H9 (cell line): ENCODE measurements around the gene MAP7. TPM values are rescaled to one million over a fixed set of nuclear protein-coding genes. Genes with fewer than 3 reads are reported as not detected.

Experiments
- DNase-seq: peaks from one replicate; pipeline ENCODE4 v3.0.0-alpha.2; 2017
- H2AFZ ChIP-seq: one replicate; pipeline ENCODE4 v1.6.1; 2013; ENCODE audit warnings: mild to moderate bottlenecking, low read length, control low read depth, moderate library complexity
- H2AK5ac ChIP-seq: 2 replicates; pipeline ENCODE4 v1.6.1; 2013; ENCODE audit warnings: low read length, control low read depth, mixed read lengths; ENCODE audit not compliant: insufficient read length
- H2BK120ac ChIP-seq: one replicate; pipeline ENCODE4 v1.6.1; 2013; ENCODE audit warnings: low read depth, mild to moderate bottlenecking, low read length, control low read depth, inconsistent platforms; ENCODE audit not compliant: poor library complexity, severe bottlenecking
- H2BK12ac ChIP-seq: 2 replicates; pipeline ENCODE4 v1.6.1; 2013; ENCODE audit warnings: low read length, control low read depth, mixed read lengths, low read depth; ENCODE audit not compliant: insufficient read length
- H2BK15ac ChIP-seq: 2 replicates; pipeline ENCODE4 v1.6.1; 2013; ENCODE audit warnings: low read depth, low read length, control low read depth
- H2BK20ac ChIP-seq: one replicate; pipeline ENCODE4 v1.6.1; 2013; ENCODE audit warnings: low read depth, mild to moderate bottlenecking, low read length, control low read depth, inconsistent platforms; ENCODE audit not compliant: poor library complexity, severe bottlenecking
- H2BK5ac ChIP-seq: 2 replicates; pipeline ENCODE4 v1.6.1; 2013; ENCODE audit warnings: low read length, control low read depth, mixed read lengths; ENCODE audit not compliant: insufficient read length
- H3K14ac ChIP-seq: 2 replicates; pipeline ENCODE4 v1.6.1; 2013; ENCODE audit warnings: low read length, control low read depth; ENCODE audit not compliant: insufficient read depth
- H3K18ac ChIP-seq: 2 replicates; pipeline ENCODE4 v1.6.1; 2013; ENCODE audit warnings: low read depth, mild to moderate bottlenecking, mixed read lengths, low read length, control low read depth; ENCODE audit not compliant: insufficient read length
- H3K23ac ChIP-seq: 2 replicates; pipeline ENCODE4 v1.6.1; 2013; ENCODE audit warnings: low read length, control low read depth, mixed read lengths, low read depth; ENCODE audit not compliant: insufficient read length
- H3K23me2 ChIP-seq: 2 replicates; pipeline ENCODE4 v1.6.1; 2013; ENCODE audit warnings: low read depth, mild to moderate bottlenecking, mixed read lengths, low read length, control low read depth; ENCODE audit not compliant: insufficient read length, poor library complexity, severe bottlenecking
- H3K27ac ChIP-seq: 2 replicates; pipeline ENCODE4 v1.5.1; 2013; ENCODE audit warnings: low read length, control low read depth, mixed read lengths, low read depth; ENCODE audit not compliant: insufficient read length
- H3K27me3 ChIP-seq: 2 replicates; pipeline ENCODE4 v1.6.1; 2013; ENCODE audit warnings: low read length, control low read depth, inconsistent platforms; ENCODE audit not compliant: insufficient read depth
- H3K4ac ChIP-seq: 2 replicates; pipeline ENCODE4 v1.6.1; 2013; ENCODE audit warnings: low read depth, mild to moderate bottlenecking, control low read depth, inconsistent platforms, low read length, moderate library complexity
- H3K4me1 ChIP-seq: 2 replicates; pipeline ENCODE4 v1.6.1; 2013; ENCODE audit warnings: low read length, control low read depth, inconsistent platforms; ENCODE audit not compliant: insufficient read depth
- H3K4me2 ChIP-seq: 2 replicates; pipeline ENCODE4 v1.6.1; 2013; ENCODE audit warnings: low read length, control low read depth, mixed read lengths; ENCODE audit not compliant: insufficient read length, insufficient read depth
- H3K56ac ChIP-seq: 2 replicates; pipeline ENCODE4 v1.6.1; 2013; ENCODE audit warnings: low read depth, mild to moderate bottlenecking, mixed read lengths, low read length, control low read depth; ENCODE audit not compliant: insufficient read length
- H3K79me1 ChIP-seq: 2 replicates; pipeline ENCODE4 v1.6.1; 2013; ENCODE audit warnings: low read depth, mild to moderate bottlenecking, moderate library complexity, low read length, control low read depth, inconsistent platforms; ENCODE audit not compliant: insufficient read depth, poor library complexity, severe bottlenecking
- H3K79me2 ChIP-seq: 2 replicates; pipeline ENCODE4 v1.6.1; 2013; ENCODE audit warnings: low read length, control low read depth, inconsistent platforms; ENCODE audit not compliant: insufficient read depth
- H3K9ac ChIP-seq: 2 replicates; pipeline ENCODE4 v1.6.1; 2013; ENCODE audit warnings: low read length, control low read depth, mixed read lengths; ENCODE audit not compliant: insufficient read length; ENCODE audit errors: extremely low read depth
- H3K9me3 ChIP-seq: one replicate; pipeline ENCODE4 v1.6.1; 2013; ENCODE audit warnings: low read depth, low read length, inconsistent platforms; ENCODE audit not compliant: control insufficient read depth
- H3T11ph ChIP-seq: one replicate; pipeline ENCODE4 v1.6.1; 2013; ENCODE audit warnings: mild to moderate bottlenecking, low read length, control low read depth, inconsistent platforms
- H4K20me1 ChIP-seq: one replicate; pipeline ENCODE4 v1.6.1; 2013; ENCODE audit not compliant: control insufficient read depth, insufficient read length, insufficient read depth
- H4K5ac ChIP-seq: 2 replicates; pipeline ENCODE4 v1.6.1; 2013; ENCODE audit warnings: low read depth, mild to moderate bottlenecking, mixed read lengths, low read length, control low read depth; ENCODE audit not compliant: insufficient read length
- H4K8ac ChIP-seq: replicated peaks from 2 replicates; pipeline ENCODE4 v1.6.1; 2013; ENCODE audit warnings: low read length, control low read depth, mixed read lengths, low read depth; ENCODE audit not compliant: insufficient read length
- H4K91ac ChIP-seq: 2 replicates; pipeline ENCODE4 v1.6.1; 2013; ENCODE audit warnings: low read depth, mild to moderate bottlenecking, moderate library complexity, mixed read lengths, low read length, control low read depth; ENCODE audit not compliant: insufficient read length
- H3K27ac Mint-ChIP-seq, 3 experiments: 2 replicates in 2 of 3; 3 replicates in 1 of 3; pipeline ENCODE4 v1.8.0; 2020 to 2021; ENCODE audit warnings: mixed read lengths in 3 of 3, mild to moderate bottlenecking in 1 of 3, moderate library complexity in 1 of 3
- H3K27me3 Mint-ChIP-seq: 2 replicates; pipeline ENCODE4 v1.8.0; 2021; ENCODE audit warnings: low read depth, mild to moderate bottlenecking, moderate library complexity, mixed read lengths
- H3K36me3 Mint-ChIP-seq, 3 experiments: 2 replicates in 2 of 3; 3 replicates in 1 of 3; pipeline ENCODE4 v1.8.0; 2020 to 2021; ENCODE audit warnings: low read depth in 3 of 3, mixed read lengths in 3 of 3; ENCODE audit not compliant: insufficient read depth in 1 of 3
- H3K4me1 Mint-ChIP-seq, 2 experiments: 2 replicates each; pipeline ENCODE4 v1.8.0; 2020; ENCODE audit warnings: mixed read lengths in 2 of 2
- H3K4me3 Mint-ChIP-seq, 2 experiments: 2 replicates in 1 of 2; 3 replicates in 1 of 2; pipeline ENCODE4 v1.8.0; 2020 to 2021; ENCODE audit warnings: mild to moderate bottlenecking in 2 of 2, mixed read lengths in 2 of 2, moderate library complexity in 1 of 2
- H3K9me3 Mint-ChIP-seq, 2 experiments: 2 replicates in 1 of 2; 3 replicates in 1 of 2; pipeline ENCODE4 v1.8.0; 2020; ENCODE audit warnings: mild to moderate bottlenecking in 2 of 2, mixed read lengths in 2 of 2, moderate library complexity in 1 of 2
- WGBS: extraction: QIAGEN DNeasy Blood & Tissue Kit; methylation state at CpG from one replicate; pipeline ENCODE4 v1.1.7; 2013; ENCODE audit warnings: missing lambda C conversion rate, low lambda C conversion rate, mixed read lengths; ENCODE audit not compliant: insufficient read length; ENCODE audit errors: extremely low coverage; 5-methylcytosine and 5-hydroxymethylcytosine counted together
- total RNA-seq: library from RNA; stranded (reverse); gene quantifications from 2 replicates; pipeline ENCODE4 v1.2.1, GENCODE V29; 2021
- TF ChIP-seq, protein P1 (sequence below): fragments of 200-600 bp; sonication (generic); conservative IDR thresholded peaks from 3 replicates; pipeline ENCODE4 v1.8.0; 2021; ENCODE audit warnings: antibody characterized with exemption, mild to moderate bottlenecking

The MAP7 gene
- total RNA-seq, 1 experiment from 2014 or later: 51.1 TPM

DNA sequence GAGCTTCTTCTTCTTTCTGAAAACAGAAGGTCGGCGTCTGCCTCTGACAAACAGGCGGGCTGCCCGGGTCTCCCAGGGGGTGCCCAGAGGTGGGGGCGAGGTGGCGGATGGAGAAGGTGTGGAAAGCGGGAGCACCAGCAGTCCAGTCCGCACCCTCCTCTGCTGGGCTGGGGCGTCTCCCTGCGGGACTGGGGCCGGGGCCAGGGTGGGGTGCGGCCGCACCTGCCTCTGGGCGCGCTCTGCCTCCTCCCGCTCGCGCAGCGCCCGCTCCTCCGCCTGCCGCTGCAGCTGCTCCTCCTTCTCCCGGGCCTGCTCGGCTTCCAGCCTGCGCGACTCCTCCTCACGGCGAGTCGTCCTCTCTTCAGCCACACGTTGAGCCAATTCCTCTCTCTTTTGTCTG is 189.4 kb downstream of the MAP7 start:
- no peak for DNase-seq
- Histone ChIP-seq H4K20me1 (no peaks in the 10 kb centered on the region), H3K79me2 (no peaks in the 10 kb centered on the region), H3K4ac (no peak overlapping the region), H4K5ac (no peak overlapping the region), H3K23ac (no peak overlapping the region), H3K23me2 (peaks cover 3% of the 10 kb centered on the region), H2BK5ac (no peak overlapping the region), H2BK120ac (no peak overlapping the region), H3K27ac (no peak overlapping the region), H3K18ac (no peak overlapping the region), H3K79me1 (no peaks in the 10 kb centered on the region), H2BK15ac (no peak overlapping the region), H3T11ph (no peak overlapping the region), H2BK12ac (no peak overlapping the region), H3K4me1 (no peaks in the 10 kb centered on the region), H2BK20ac (no peak overlapping the region), H4K91ac (no peak overlapping the region), H3K4me2 (no peak overlapping the region), H3K27me3 (no peaks in the 10 kb centered on the region), H3K9me3 (no peaks in the 10 kb centered on the region), H2AK5ac (no peak overlapping the region), H3K56ac (no peak overlapping the region), H3K9ac (no peak overlapping the region), H4K8ac (no peak overlapping the region), H3K14ac (no peak overlapping the region), H2AFZ (no peak overlapping the region)
- TF ChIP-seq, protein P1, sequence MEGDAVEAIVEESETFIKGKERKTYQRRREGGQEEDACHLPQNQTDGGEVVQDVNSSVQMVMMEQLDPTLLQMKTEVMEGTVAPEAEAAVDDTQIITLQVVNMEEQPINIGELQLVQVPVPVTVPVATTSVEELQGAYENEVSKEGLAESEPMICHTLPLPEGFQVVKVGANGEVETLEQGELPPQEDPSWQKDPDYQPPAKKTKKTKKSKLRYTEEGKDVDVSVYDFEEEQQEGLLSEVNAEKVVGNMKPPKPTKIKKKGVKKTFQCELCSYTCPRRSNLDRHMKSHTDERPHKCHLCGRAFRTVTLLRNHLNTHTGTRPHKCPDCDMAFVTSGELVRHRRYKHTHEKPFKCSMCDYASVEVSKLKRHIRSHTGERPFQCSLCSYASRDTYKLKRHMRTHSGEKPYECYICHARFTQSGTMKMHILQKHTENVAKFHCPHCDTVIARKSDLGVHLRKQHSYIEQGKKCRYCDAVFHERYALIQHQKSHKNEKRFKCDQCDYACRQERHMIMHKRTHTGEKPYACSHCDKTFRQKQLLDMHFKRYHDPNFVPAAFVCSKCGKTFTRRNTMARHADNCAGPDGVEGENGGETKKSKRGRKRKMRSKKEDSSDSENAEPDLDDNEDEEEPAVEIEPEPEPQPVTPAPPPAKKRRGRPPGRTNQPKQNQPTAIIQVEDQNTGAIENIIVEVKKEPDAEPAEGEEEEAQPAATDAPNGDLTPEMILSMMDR: no peak
- no peaks in the 10 kb centered on the region for H3K9me3 Mint-ChIP-seq
- no CpG with 5 or more reads among the region's 30 CpGs for WGBS
- peak overlapping the region in 2 of 3 experiments; percentile 13 to 70; a peak in 3 of 7 replicates for H3K27ac Mint-ChIP-seq
- H3K4me3 Mint-ChIP-seq: no peak overlapping the region
- H3K27me3 Mint-ChIP-seq: no peaks in the 10 kb centered on the region
- H3K36me3 Mint-ChIP-seq: peaks cover 22 to 59% (median 51%) of the 10 kb centered on the region in 3 experiments; a peak in 6 of 7 replicates
- no peaks in the 10 kb centered on the region for H3K4me1 Mint-ChIP-seq
